Hepatocyte (in vitro differentiated cells): Measurements from ENCODE around the gene MYO1D. TPM values are rescaled to one million over a fixed set of nuclear protein-coding genes. Genes with fewer than 3 reads are reported as not detected.

Experiments
- DNase-seq: peaks from one replicate; pipeline ENCODE4 v3.0.0-alpha.2; 2016; ENCODE audit warnings: low spot score
- H2AFZ ChIP-seq: fragments of 200-600 bp; sonication (generic); 2 replicates; pipeline ENCODE4 v1.6.0; 2016; ENCODE audit warnings: antibody characterized with exemption, mild to moderate bottlenecking
- H3K27ac ChIP-seq: fragments of 200-600 bp; sonication (generic); 2 replicates; pipeline ENCODE4 v1.5.1; 2016; ENCODE audit warnings: mild to moderate bottlenecking
- H3K27me3 ChIP-seq: fragments of 200-600 bp; sonication (generic); 2 replicates; pipeline ENCODE4 v1.6.1; 2016
- H3K36me3 ChIP-seq: fragments of 200-600 bp; sonication (generic); replicated peaks from 2 replicates; pipeline ENCODE4 v1.5.1; 2016; ENCODE audit warnings: low read depth; ENCODE audit not compliant: insufficient read depth
- H3K4me1 ChIP-seq: fragments of 200-600 bp; sonication (generic); 2 replicates; pipeline ENCODE4 v1.5.1; 2016; ENCODE audit warnings: mild to moderate bottlenecking, moderate library complexity; ENCODE audit not compliant: insufficient read depth
- H3K4me2 ChIP-seq: fragments of 200-600 bp; sonication (generic); 2 replicates; pipeline ENCODE4 v1.6.0; 2016
- H3K4me3 ChIP-seq: fragments of 200-600 bp; sonication (generic); 2 replicates; pipeline ENCODE4 v1.5.1; 2016; ENCODE audit warnings: mild to moderate bottlenecking
- H3K79me2 ChIP-seq: fragments of 200-600 bp; sonication (generic); 2 replicates; pipeline ENCODE4 v1.6.0; 2017; ENCODE audit warnings: mild to moderate bottlenecking
- H3K9me2 ChIP-seq: fragments of 200-600 bp; sonication (generic); replicated peaks from 2 replicates; pipeline ENCODE4 v1.6.0; 2017; ENCODE audit warnings: mild to moderate bottlenecking; ENCODE audit not compliant: insufficient read depth
- H3K9me3 ChIP-seq: fragments of 200-600 bp; sonication (generic); 2 replicates; pipeline ENCODE4 v1.5.1; 2016; ENCODE audit warnings: low read depth, mild to moderate bottlenecking
- H4K20me1 ChIP-seq: fragments of 200-600 bp; sonication (generic); 2 replicates; pipeline ENCODE4 v1.6.0; 2016; ENCODE audit warnings: mild to moderate bottlenecking; ENCODE audit not compliant: insufficient read depth, poor library complexity, severe bottlenecking
- EZH2 ChIP-seq: fragments of 200-600 bp; sonication (generic); IDR thresholded peaks from 2 replicates; pipeline ENCODE4 v1.6.1; 2016; ENCODE audit warnings: antibody characterized with exemption, mild to moderate bottlenecking, borderline replicate concordance
- EZH2phosphoT487 ChIP-seq: fragments of 200-600 bp; sonication (generic); IDR thresholded peaks from one replicate; pipeline ENCODE4 v1.6.1; 2018; ENCODE audit warnings: antibody characterized with exemption, mild to moderate bottlenecking, low read depth, moderate library complexity; ENCODE audit not compliant: unreplicated experiment, severe bottlenecking
- WGBS: methylation state at CpG from one replicate; pipeline ENCODE4 v1.1.6; 2016; ENCODE audit warnings: low lambda C conversion rate; ENCODE audit errors: missing lambda C conversion rate; 5-methylcytosine and 5-hydroxymethylcytosine counted together
- polyA plus RNA-seq: library from polyadenylated mRNA; unstranded; fragments of >200 nt; fragmentation: Nextera tagmentation; extraction: Ambion mirVana; gene quantifications from 2 replicates; pipeline ENCODE4 v1.2.1, GENCODE V29; 2016
- total RNA-seq: library from RNA; depleted of rRNA; stranded (reverse); fragments of >200 nt; gene quantifications from 2 replicates; pipeline ENCODE4 v1.2.3, GENCODE V29; 2014
- TF ChIP-seq, protein P1 (sequence below): fragments of 200-600 bp; sonication (generic); IDR thresholded peaks from 2 replicates; pipeline ENCODE4 v1.5.1; 2016; ENCODE audit warnings: antibody characterized with exemption, mild to moderate bottlenecking; ENCODE audit not compliant: poor library complexity

The MYO1D gene
- total and polyA plus RNA-seq, 2 experiments from 2014 or later: 36.2 to 89.0 TPM

DNA sequence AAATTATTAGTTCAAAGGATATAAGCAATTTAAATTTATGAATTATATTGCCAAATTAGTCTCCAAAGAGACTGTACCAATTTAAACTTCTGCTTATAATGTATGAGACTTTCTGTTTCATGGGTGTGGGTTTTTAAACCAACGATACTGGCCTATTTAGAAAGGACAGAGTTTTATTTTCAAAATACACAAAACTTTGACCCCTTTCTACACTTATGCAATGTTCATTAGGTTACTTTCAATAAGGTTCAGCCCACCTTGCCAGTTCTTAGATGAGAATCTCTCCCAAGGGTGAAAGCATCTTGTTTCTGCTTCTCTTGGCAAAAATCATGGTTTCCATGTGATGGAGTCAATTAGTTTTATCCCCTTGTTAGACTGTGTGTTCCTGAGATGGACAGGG lies 84.7 kb downstream of the MYO1D start:
- Histone ChIP-seq H3K27me3 (no peaks in the 10 kb centered on the region), H3K9me3 (peaks cover 4% of the 10 kb centered on the region), H3K27ac (no peak overlapping the region), H3K4me3 (no peak overlapping the region), H3K79me2 (peaks cover 13% of the 10 kb centered on the region), H3K4me1 (peaks cover 4% of the 10 kb centered on the region), H4K20me1 (no peaks in the 10 kb centered on the region), H3K9me2 (no peaks in the 10 kb centered on the region), H2AFZ (no peak overlapping the region), H3K4me2 (no peak overlapping the region), H3K36me3 (no peaks in the 10 kb centered on the region)
- TF ChIP-seq EZH2phosphoT487 (no peak), EZH2 (no peak)
- TF ChIP-seq, protein P1, sequence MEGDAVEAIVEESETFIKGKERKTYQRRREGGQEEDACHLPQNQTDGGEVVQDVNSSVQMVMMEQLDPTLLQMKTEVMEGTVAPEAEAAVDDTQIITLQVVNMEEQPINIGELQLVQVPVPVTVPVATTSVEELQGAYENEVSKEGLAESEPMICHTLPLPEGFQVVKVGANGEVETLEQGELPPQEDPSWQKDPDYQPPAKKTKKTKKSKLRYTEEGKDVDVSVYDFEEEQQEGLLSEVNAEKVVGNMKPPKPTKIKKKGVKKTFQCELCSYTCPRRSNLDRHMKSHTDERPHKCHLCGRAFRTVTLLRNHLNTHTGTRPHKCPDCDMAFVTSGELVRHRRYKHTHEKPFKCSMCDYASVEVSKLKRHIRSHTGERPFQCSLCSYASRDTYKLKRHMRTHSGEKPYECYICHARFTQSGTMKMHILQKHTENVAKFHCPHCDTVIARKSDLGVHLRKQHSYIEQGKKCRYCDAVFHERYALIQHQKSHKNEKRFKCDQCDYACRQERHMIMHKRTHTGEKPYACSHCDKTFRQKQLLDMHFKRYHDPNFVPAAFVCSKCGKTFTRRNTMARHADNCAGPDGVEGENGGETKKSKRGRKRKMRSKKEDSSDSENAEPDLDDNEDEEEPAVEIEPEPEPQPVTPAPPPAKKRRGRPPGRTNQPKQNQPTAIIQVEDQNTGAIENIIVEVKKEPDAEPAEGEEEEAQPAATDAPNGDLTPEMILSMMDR: no peak
- DNase-seq: no peak
- WGBS: 78% methylated on average over 1 of the region's 1 CpG

DNA sequence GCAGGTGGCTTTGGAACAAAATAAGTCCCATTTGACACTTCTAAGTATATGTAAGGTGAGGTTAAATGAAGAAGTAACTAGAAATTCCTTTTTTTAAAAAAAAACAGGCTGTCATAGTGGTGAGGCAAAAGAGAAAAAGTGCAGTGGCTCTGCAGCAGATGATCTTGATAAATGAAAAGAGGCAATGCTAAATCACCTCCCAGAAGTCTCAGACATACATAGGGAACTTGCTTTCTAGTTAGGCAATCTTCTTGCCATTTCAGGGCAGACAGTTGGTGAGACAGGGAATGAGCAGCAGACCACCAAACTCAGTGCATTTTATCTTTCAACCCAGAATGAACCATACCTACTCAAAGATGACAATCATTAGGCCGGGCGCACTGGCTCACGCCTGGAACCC lies 90.8 kb downstream of the MYO1D start:
- H3K79me2 ChIP-seq: peaks cover 5% of the 10 kb centered on the region
- H3K27ac ChIP-seq: no peak overlapping the region
- H3K9me3 ChIP-seq: peaks cover 4% of the 10 kb centered on the region
- no peaks in the 10 kb centered on the region for H3K4me1 ChIP-seq
- H3K4me2 ChIP-seq: no peak overlapping the region
- no peaks in the 10 kb centered on the region for H3K36me3 ChIP-seq
- H3K4me3 ChIP-seq: no peak overlapping the region
- H3K9me2 ChIP-seq: no peaks in the 10 kb centered on the region
- TF ChIP-seq EZH2 (no peak), EZH2phosphoT487 (no peak)
- TF ChIP-seq, protein P1: no peak
- H2AFZ ChIP-seq: no peak overlapping the region
- WGBS: 100% methylated on average over 3 of the region's 3 CpGs
- no peaks in the 10 kb centered on the region for H4K20me1 ChIP-seq
- no peaks in the 10 kb centered on the region for H3K27me3 ChIP-seq
- DNase-seq: no peak

DNA sequence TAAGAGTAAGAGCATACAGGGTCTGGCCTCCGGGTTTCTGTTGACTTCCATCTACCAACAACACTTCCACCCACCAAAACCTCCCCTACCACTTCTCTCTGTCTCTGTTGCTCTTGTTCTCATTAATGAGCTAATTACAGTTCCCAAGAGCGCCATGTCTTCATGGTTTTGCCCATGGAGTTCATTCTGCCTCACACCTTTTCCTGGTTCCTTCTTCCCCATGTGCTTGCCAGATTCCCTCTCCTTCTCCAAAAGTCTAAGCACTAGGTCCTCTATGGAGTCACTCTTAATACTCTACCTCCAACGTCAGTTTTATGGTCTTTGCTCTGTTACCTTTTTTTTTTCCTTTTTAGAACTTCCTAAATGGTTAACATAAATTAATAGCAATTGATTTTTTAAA lies 92.8 kb downstream of the MYO1D start:
- no peaks in the 10 kb centered on the region for H4K20me1 ChIP-seq
- H3K36me3 ChIP-seq: no peaks in the 10 kb centered on the region
- H3K4me2 ChIP-seq: no peak overlapping the region
- no peak overlapping the region for H3K4me3 ChIP-seq
- no peak for DNase-seq
- no peaks in the 10 kb centered on the region for H3K4me1 ChIP-seq
- H2AFZ ChIP-seq: no peak overlapping the region
- peak overlapping the region; percentile 3 for H3K27ac ChIP-seq
- H3K9me2 ChIP-seq: no peaks in the 10 kb centered on the region
- WGBS: 83% methylated on average over 3 of the region's 3 CpGs
- H3K27me3 ChIP-seq: no peaks in the 10 kb centered on the region
- no peaks in the 10 kb centered on the region for H3K79me2 ChIP-seq
- H3K9me3 ChIP-seq: peaks cover 4% of the 10 kb centered on the region
- TF ChIP-seq, protein P1: no peak
- TF ChIP-seq EZH2: no peak
- no peak for TF ChIP-seq EZH2phosphoT487

DNA sequence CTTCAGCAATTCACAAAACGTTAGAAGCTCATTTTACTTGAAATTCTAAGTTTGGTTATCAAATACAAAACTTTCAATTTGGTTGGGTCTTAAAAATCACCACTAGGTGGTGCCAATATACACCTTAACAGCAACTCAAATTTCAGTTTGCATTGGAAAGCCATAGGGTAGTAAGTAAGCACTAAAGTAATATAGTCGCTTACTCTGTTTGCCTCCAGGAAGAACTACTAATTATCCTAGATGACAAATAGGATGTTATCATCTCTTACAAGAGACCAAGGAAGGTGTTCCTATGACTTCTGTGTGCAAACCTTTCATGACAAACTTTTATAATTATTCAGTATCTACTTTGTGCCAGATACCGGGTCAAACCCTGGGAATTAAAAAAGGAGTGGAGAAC lies 93.3 kb downstream of the MYO1D start:
- no peaks in the 10 kb centered on the region for H4K20me1 ChIP-seq
- H2AFZ ChIP-seq: no peak overlapping the region
- peaks cover 1% of the 10 kb centered on the region for H3K9me3 ChIP-seq
- no peaks in the 10 kb centered on the region for H3K9me2 ChIP-seq
- no peak for TF ChIP-seq EZH2phosphoT487
- TF ChIP-seq, protein P1: peak; percentile 81
- peak overlapping the region; percentile 3 for H3K27ac ChIP-seq
- no peak overlapping the region for H3K4me2 ChIP-seq
- DNase-seq: peak; percentile 78
- H3K27me3 ChIP-seq: no peaks in the 10 kb centered on the region
- H3K36me3 ChIP-seq: no peaks in the 10 kb centered on the region
- H3K4me1 ChIP-seq: no peaks in the 10 kb centered on the region
- no peak overlapping the region for H3K4me3 ChIP-seq
- 29% methylated on average over 3 of the region's 3 CpGs for WGBS
- H3K79me2 ChIP-seq: no peaks in the 10 kb centered on the region
